ENCODE data around the gene BEX1. TPM values are rescaled to one million over a fixed set of nuclear protein-coding genes. Genes with fewer than 3 reads are reported as not detected.
"Not testable (repeated sequence)": the region's sequence is repeated elsewhere in the genome, so short reads cannot be mapped to it uniquely, and the experiment has no call there.

The BEX1 gene
- total RNA-seq, 2 experiments from 2014 or later = not detected

DNA sequence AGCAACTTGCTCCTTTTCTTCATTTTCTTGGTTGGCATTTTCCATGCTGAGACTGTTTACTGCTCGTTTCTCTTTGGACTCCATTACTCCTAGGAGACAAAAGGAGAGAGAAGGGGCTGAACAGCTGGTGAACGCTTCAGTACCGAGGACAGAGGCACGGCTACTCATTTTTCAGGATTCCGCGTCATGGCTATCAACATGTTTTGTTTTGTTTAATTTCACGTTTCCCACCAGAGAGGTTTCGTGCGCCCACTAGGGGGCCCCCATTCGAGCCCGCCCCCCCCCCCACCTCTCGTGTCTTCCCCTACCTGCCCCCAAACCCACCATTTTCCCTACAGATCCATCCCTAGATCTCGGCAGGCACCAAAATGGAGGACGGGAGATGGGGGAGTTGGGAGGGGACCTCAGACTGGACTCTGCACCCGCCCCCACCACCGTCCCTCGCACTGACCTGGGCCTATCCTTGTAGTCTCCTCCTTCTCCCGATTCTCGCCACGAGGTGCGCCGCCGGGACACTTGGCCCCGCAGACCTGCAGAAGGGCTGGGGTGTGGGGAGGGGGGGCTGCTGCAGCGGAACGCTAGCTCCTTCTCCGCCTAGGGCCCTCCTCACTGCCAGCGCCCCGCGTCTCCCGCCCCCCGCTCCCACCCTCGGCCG, 653 bp downstream of the BEX1 start:
- POLR2A ChIA-PET = no interaction called here
- H3K9me3 Mint-ChIP-seq = no peaks in the 10 kb centered on the region
- H3K4me3 Mint-ChIP-seq = peak overlapping the region; percentile 40
- H3K27ac Mint-ChIP-seq = no peak overlapping the region
- no peak for DNase-seq
- H3K36me3 Mint-ChIP-seq = no peaks in the 10 kb centered on the region
- peaks cover 13% of the 10 kb centered on the region for H3K27me3 Mint-ChIP-seq
- no peaks in the 10 kb centered on the region for H3K4me1 Mint-ChIP-seq
- ATAC-seq (ENCODE audit: low read depth) = no peak

DNA sequence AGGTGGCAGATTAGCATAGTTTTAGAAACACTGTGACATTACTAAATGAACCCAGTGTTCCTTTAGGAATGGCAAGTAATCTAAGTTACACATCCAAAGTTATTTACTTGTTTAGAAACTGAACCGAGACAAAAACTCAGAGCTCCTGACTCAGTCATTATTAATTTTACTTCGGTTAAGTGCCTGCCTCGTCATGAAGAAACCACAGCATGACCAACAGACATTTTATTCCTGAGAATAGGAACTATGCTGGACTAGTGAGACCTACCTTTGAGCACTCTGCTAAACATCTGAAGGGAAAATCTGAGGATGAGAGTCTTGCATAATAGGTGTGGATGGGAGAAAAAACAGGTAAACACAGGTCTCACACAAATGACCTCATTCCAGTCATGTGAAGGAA, 2.5 kb downstream of the BEX1 start:
- peaks cover 16% of the 10 kb centered on the region for H3K27me3 Mint-ChIP-seq
- POLR2A ChIA-PET = no interaction called here

DNA sequence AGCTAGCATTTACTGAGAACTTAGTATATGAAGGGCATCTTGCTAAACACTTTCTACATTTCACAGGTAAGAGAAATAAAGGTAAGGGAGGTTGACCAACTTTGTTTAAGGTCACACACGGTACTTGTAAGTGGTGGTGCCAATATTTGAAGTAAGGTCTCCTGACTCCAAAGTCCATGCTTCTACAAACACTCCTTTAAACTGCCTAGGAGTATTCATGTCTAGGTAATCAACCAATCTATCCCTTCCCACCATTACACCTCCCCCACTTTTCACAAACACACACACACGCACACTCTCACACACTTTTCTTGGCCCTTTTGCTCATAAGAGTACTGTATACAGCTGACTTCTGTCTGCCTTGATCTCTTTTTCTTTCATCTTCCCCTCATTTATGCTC, 7.1 kb downstream of the BEX1 start:
- POLR2A ChIA-PET = no interaction called here
- no peak overlapping the region for H3K4me3 Mint-ChIP-seq
- no peak for DNase-seq
- no peaks in the 10 kb centered on the region for H3K36me3 Mint-ChIP-seq
- no peaks in the 10 kb centered on the region for H3K9me3 Mint-ChIP-seq
- no peaks in the 10 kb centered on the region for H3K4me1 Mint-ChIP-seq
- H3K27ac Mint-ChIP-seq = no peak overlapping the region
- no peak for ATAC-seq (ENCODE audit: low read depth)
- peaks cover 3% of the 10 kb centered on the region for H3K27me3 Mint-ChIP-seq

More for the DNA sequence above, 2.5 kb downstream of the BEX1 start:
- no peak overlapping the region for H3K4me3 Mint-ChIP-seq
- no peak overlapping the region for H3K27ac Mint-ChIP-seq
- no peak for DNase-seq
- no peaks in the 10 kb centered on the region for H3K4me1 Mint-ChIP-seq
- no peaks in the 10 kb centered on the region for H3K9me3 Mint-ChIP-seq
- H3K36me3 Mint-ChIP-seq = no peaks in the 10 kb centered on the region
- no peak for ATAC-seq (ENCODE audit: low read depth)

DNA sequence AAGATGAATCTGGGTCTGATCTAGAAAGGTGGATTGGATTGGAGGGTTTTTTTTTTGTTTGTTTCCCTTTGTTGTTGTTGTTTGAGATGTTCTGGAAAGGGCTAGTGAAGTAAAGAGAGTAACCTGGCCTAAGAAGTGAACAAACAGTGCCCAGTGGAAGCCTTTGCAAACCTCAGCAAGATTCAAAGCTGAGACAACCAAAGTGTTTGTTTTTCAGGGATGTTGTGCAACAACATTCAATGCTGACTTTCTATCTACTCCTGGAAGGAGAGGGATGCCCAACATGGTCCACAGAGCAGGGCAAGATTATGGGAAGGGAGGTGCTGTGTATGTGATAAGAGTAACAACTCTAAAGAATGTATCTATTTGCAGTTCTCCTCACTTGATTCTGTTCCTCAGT, 11.3 kb downstream of the BEX1 start:
- POLR2A ChIA-PET = no interaction called here
- no peak overlapping the region for H3K4me3 Mint-ChIP-seq
- no peak for ATAC-seq (ENCODE audit: low read depth)
- H3K27ac Mint-ChIP-seq = no peak overlapping the region
- no peaks in the 10 kb centered on the region for H3K9me3 Mint-ChIP-seq
- no peaks in the 10 kb centered on the region for H3K36me3 Mint-ChIP-seq
- peaks cover 2% of the 10 kb centered on the region for H3K27me3 Mint-ChIP-seq
- no peaks in the 10 kb centered on the region for H3K4me1 Mint-ChIP-seq
- no peak for DNase-seq

DNA sequence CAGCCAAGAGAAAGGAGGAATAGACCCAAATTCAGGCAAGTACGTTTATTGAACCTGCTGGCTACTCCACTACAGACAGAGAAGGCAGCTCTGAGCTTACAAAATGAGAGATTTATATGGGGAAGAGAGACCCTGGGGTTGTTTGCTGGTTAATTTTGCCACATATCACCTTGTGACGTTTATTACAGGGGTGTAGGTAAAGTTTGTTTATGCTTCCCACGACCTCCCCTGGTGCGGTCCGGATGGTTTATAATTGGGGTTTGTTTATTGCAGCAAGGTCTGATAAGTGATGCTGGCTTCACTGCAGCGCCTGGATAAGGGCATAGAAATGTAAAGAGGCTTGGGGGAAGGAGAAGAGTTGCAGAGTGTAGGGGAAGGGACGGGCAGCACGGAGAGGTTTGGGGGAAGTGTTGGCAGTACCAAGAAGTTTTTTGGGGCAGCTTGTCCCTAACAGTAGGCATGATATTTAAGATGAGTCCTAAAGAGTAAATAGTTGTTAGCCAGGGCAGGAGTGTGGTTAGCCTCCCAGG, 12.6 kb downstream of the BEX1 start:
- POLR2A ChIA-PET = no interaction called here
- Mint-ChIP-seq H3K27me3 (peaks cover 2% of the 10 kb centered on the region), H3K9me3 (no peaks in the 10 kb centered on the region), H3K4me3 (no peak overlapping the region), H3K27ac (no peak overlapping the region), H3K4me1 (no peaks in the 10 kb centered on the region), H3K36me3 (no peaks in the 10 kb centered on the region)
- no peak for ATAC-seq (ENCODE audit: low read depth)
- no peak for DNase-seq

DNA sequence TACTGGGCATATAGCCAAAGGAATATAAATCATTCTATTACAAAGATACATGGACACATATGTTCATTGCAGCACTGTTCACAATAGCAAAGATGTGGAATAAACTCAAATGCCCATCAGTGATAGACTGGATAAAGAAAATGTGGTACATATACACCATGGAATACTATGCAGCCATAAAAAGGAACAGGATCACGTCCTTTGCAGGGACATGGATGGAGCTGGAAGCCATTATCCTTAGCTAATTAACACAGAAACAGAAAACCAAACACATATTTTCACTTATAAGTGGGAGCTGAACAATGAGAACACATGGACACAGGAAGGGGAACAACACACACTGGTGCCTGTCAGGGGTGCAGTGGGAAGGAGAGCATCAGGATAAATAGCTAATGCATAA, 30.6 kb downstream of the BEX1 start:
- H3K4me1 Mint-ChIP-seq; ATAC-seq (ENCODE audit: low read depth); POLR2A ChIA-PET; H3K4me3 Mint-ChIP-seq; H3K27ac Mint-ChIP-seq; H3K27me3 Mint-ChIP-seq; H3K36me3 Mint-ChIP-seq; DNase-seq; H3K9me3 Mint-ChIP-seq: not testable (repeated sequence)

DNA sequence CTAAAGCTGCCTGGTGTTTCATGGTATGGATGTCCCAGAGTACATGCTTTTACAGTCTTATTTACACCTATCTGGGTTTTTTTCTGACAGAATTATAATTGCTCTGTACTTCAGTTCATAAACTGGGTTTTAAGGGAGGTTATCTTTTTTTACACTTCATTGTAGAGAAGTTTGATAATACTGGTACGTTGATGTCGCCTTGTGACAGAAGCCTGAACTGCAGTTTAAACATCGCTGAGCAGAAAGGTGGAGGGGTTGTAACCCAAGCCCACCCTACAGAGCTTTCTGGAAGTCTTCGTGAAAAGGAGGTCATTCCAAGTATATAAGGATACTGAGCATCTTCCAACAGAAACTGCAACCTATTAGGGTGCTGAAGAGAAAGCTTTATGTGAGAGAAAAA, 46.4 kb downstream of the BEX1 start:
- ATAC-seq (ENCODE audit: low read depth) = no peak
- H3K4me3 Mint-ChIP-seq = no peak overlapping the region
- POLR2A ChIA-PET = no interaction called here
- H3K27me3 Mint-ChIP-seq = no peaks in the 10 kb centered on the region
- no peaks in the 10 kb centered on the region for H3K36me3 Mint-ChIP-seq
- no peak for DNase-seq
- no peaks in the 10 kb centered on the region for H3K4me1 Mint-ChIP-seq
- H3K27ac Mint-ChIP-seq = no peak overlapping the region
- H3K9me3 Mint-ChIP-seq = no peaks in the 10 kb centered on the region

DNA sequence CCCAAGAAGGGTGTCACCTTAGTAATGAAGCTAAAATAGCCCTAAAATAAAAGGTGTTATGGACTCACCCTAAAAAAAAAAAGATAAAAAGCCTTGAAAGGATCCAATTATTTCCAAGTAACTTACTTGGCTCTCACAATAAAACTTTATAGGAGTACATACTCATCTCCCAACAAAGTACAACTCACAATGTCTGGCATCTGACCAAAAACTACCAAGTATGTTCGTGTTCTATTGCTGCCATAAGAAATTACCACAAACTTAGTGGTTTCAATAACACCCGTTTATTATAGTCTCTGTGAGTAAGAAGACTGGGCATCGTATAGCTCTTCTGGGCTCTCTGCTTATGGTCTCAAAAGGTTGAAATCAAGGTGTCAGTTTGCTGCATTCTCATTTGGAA, 51.0 kb downstream of the BEX1 start:
- DNase-seq (no peak), ATAC-seq (ENCODE audit: low read depth) (no peak)
- no peak overlapping the region for H3K27ac Mint-ChIP-seq
- H3K27me3 Mint-ChIP-seq = peaks cover 2% of the 10 kb centered on the region
- POLR2A ChIA-PET = no interaction called here
- no peak overlapping the region for H3K4me3 Mint-ChIP-seq
- H3K4me1 Mint-ChIP-seq = no peaks in the 10 kb centered on the region
- H3K9me3 Mint-ChIP-seq = no peaks in the 10 kb centered on the region
- H3K36me3 Mint-ChIP-seq = no peaks in the 10 kb centered on the region

Other genes starting within 250 kb of the BEX1 start
- gene RAB40AL, start 126.9 kb downstream of the BEX1 start, total RNA-seq = under 1 TPM; 0.33 to 0.60 TPM
- gene NXF3, start 29.0 kb upstream of the BEX1 start, total RNA-seq = not detected
- 10 to 100 TPM; 23.3 to 25.6 TPM for gene BEX4, start 150.9 kb upstream of the BEX1 start, total RNA-seq
- 10 to 100 TPM; 37.3 to 38.3 TPM for gene TCEAL8, start 191.0 kb upstream of the BEX1 start, total RNA-seq
- gene TCEAL5, start 212.6 kb upstream of the BEX1 start, total RNA-seq = not detected
- gene BEX2, start 246.8 kb upstream of the BEX1 start, total RNA-seq = 10 to 100 TPM; 15.7 to 16.8 TPM

Measured in activated naive CD8-positive, alpha-beta T cell treated with anti-CD3 and anti-CD28 coated beads, Interleukin-2, amount 10 ng/mL, durations not matched to agents 7 days and 5 days (primary cell).